Measurements from ENCODE around the gene DLL1. TPM values are rescaled to one million over a fixed set of nuclear protein-coding genes. Genes with fewer than 3 reads are reported as not detected.

Gene DLL1
- total RNA-seq, 2 donors from 2014 or later: 6.0 to 13.2 TPM

DNA sequence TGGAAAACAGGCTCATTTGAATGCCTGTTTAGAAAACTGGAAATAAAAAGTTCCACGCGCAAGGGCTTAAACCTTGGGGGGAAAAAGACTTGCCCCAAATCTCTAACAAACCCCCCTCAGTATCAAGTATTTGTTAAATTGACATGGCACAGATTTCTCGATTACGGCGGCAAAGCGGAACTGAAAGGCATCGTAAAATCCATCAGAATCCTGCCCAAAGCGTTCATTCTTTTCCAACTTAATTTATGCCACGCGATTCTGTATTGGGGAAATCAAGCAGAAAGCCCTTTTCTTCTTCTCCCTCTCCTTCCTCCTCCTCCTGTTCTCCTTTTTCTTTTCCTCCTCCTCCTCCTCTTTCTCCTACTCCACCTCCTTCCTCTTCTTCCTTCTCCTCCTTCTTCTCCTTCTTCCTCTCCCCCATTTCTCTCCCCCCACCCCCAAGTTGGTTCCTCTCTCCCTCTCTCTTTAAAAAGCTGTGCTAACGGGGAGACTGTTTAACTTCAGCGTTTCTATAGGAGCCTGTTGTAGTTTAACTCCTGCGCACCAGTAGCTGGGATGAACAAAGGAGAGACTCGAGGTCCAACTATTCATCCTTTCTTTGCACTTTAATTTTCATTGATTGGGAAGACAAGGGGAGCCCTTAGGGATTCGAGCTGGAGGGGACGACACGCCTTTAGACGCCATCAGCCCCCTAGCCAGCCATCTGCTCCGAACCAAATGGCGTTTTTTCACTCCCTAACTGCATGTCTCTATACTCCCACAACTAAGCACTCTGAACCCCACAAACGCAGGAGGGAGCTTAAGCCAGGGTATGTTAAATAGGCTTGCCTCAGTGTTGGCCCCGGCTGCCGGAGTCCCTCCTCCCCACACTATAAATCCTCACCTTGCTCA, 2.7 kb upstream of the DLL1 start:
- DNase-seq (no peak), ATAC-seq (no peak)
- TF ChIP-seq POLR2A (IDR thresholded peaks at IDR 0.05): no peak
- TF ChIP-seq, protein P1, sequence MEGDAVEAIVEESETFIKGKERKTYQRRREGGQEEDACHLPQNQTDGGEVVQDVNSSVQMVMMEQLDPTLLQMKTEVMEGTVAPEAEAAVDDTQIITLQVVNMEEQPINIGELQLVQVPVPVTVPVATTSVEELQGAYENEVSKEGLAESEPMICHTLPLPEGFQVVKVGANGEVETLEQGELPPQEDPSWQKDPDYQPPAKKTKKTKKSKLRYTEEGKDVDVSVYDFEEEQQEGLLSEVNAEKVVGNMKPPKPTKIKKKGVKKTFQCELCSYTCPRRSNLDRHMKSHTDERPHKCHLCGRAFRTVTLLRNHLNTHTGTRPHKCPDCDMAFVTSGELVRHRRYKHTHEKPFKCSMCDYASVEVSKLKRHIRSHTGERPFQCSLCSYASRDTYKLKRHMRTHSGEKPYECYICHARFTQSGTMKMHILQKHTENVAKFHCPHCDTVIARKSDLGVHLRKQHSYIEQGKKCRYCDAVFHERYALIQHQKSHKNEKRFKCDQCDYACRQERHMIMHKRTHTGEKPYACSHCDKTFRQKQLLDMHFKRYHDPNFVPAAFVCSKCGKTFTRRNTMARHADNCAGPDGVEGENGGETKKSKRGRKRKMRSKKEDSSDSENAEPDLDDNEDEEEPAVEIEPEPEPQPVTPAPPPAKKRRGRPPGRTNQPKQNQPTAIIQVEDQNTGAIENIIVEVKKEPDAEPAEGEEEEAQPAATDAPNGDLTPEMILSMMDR (IDR thresholded peaks at IDR 0.05): no peak
- Histone ChIP-seq H3K4me3 (no peak overlapping the region), H3K4me1 (peaks cover 62% of the 10 kb centered on the region), H3K27ac (no peak overlapping the region), H3K27me3 (peaks cover 0 to 16% of the 10 kb centered on the region in 2 donors), H3K9me3 (no peaks in the 10 kb centered on the region), H3K36me3 (replicated peaks in 1 of 2; ENCODE audit: insufficient read depth in 1 of 2, low read depth in 2 of 2) (no peaks in the 10 kb centered on the region)
- intact Hi-C loops (cut with DNase I): no loop called here
- WGBS, 2 donors: 60 to 75% methylated on average over 23 of the region's 23 CpGs

GRCh38 chr6:170292407-170293158, 1.7 kb upstream of the DLL1 start:
- peaks cover 0 to 16% of the 10 kb centered on the region in 2 donors for H3K27me3 ChIP-seq
- ATAC-seq (no peak), DNase-seq (peak in 1 of 4 donors; percentile 54)
- H3K27ac ChIP-seq: peak overlapping the region in 3 of 4 donors; percentile 20 to 74 (median 22)
- no peaks in the 10 kb centered on the region for H3K9me3 ChIP-seq
- H3K4me1 ChIP-seq: peaks cover 70% of the 10 kb centered on the region
- H3K4me3 ChIP-seq: no peak overlapping the region
- intact Hi-C loops (cut with DNase I): no loop called here
- no peak for TF ChIP-seq POLR2A (IDR thresholded peaks at IDR 0.05)
- TF ChIP-seq, protein P1 (IDR thresholded peaks at IDR 0.05): peak in 4 of 7 experiments; percentile 26 to 32 (median 30)
- H3K36me3 ChIP-seq (replicated peaks in 1 of 2; ENCODE audit: insufficient read depth in 1 of 2, low read depth in 2 of 2): no peaks in the 10 kb centered on the region
- 11 to 17% methylated on average over 13 of the region's 13 CpGs for WGBS, 2 donors

DNA sequence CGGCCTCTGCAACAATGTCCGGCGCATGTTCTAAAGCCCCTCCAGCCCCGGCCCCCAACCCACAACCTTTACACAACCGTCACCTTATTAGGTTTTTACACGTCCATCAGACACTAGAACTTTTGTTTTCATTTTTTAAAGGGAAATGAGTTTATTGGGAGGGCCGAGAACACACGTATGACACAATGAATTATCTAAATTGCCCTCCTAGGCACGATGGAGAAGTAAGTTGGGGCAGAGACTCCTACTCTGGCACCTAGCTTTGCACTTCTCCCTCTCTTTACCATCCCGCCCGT, 1.2 kb upstream of the DLL1 start:
- Histone ChIP-seq H3K4me1 (peaks cover 70% of the 10 kb centered on the region), H3K27me3 (peaks cover 0 to 16% of the 10 kb centered on the region in 2 donors), H3K4me3 (no peak overlapping the region), H3K36me3 (replicated peaks in 1 of 2; ENCODE audit: insufficient read depth in 1 of 2, low read depth in 2 of 2) (no peaks in the 10 kb centered on the region), H3K27ac (peak overlapping the region in 3 of 4 donors; percentile 20 to 74 (median 22)), H3K9me3 (no peaks in the 10 kb centered on the region)
- WGBS, 2 donors: 26 to 27% methylated on average over 11 of the region's 11 CpGs
- TF ChIP-seq POLR2A (IDR thresholded peaks at IDR 0.05): no peak
- TF ChIP-seq, protein P1 (IDR thresholded peaks at IDR 0.05): no peak
- ATAC-seq (no peak), DNase-seq (no peak)
- intact Hi-C loops (cut with DNase I): no loop called here

DNA sequence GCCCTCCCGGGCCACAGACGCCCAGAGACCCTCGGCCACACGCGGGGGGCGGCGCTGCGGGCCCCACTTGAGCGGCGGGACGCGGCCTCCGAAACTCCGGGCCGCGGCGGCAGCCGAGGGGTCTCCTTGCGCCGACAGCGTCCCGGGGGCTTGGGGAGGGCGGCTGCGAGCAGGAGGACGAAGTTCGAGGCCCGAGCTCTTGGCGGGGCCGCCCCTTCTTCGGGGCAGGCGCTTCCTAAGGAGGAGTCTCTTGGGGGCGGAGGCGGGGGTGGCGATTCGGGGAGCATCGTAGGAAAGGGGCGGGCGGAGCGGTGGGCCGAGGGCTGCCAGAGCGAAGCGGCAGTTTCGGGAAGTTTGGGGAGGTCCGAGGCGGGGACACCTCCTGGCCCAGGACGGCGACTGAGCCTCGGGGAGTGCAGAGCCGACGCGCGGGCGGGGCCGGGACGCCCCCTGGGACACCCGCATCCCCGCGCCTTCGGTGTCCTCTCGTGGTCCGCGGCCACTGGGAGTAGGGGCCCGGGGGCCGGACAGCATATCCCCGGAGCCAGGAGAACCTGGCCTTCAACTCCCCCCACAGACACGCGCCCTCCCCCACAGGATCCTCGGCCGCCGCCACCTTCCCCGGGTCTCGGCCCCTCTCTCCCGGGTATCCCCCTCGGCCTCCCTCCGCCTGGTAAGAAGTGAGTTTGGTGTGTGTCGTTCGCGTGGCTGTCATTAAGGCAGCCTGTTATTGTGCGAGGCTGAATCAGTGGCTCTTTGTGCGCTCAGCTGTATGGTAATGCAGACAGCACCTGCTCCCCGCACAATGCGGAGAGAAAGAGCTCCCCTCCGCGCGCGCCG, 613 bp upstream of the DLL1 start:
- Histone ChIP-seq H3K4me3 (peak overlapping the region in 1 of 2 donors; percentile 20), H3K4me1 (peaks cover 70% of the 10 kb centered on the region), H3K27ac (peak overlapping the region in 3 of 4 donors; percentile 46 to 74 (median 50)), H3K27me3 (peaks cover 0 to 12% of the 10 kb centered on the region in 2 donors), H3K36me3 (replicated peaks in 1 of 2; ENCODE audit: insufficient read depth in 1 of 2, low read depth in 2 of 2) (no peaks in the 10 kb centered on the region), H3K9me3 (no peaks in the 10 kb centered on the region)
- WGBS, 2 donors: 8 to 9% methylated on average over 16 to 80 of the region's 87 CpGs
- ATAC-seq (peak; percentile 3), DNase-seq (peak in 3 of 4 donors; percentile 52 to 62 (median 61))
- TF ChIP-seq, protein P1 (IDR thresholded peaks at IDR 0.05): no peak
- TF ChIP-seq POLR2A (IDR thresholded peaks at IDR 0.05): peak in 2 of 3 donors; percentile 14 to 27
- intact Hi-C loops (cut with DNase I): no loop called here

Data from body of pancreas (tissue), 4 donors.